HCT116 (cell line): Measurements from ENCODE around the gene MORF4L1. TPM values are rescaled to one million over a fixed set of nuclear protein-coding genes. Genes with fewer than 3 reads are reported as not detected.

Experiments
- ATAC-seq: fragments of 200-7000 bp; cut with Tn5 transposase; 2 replicates; pipeline ENCODE4 v1.9.1; 2020; ENCODE audit warnings: mild to moderate bottlenecking, moderate library complexity
- BruUV-seq: library from RNA; stranded (reverse); fragments of 400-500 nt; replicated peaks from 2 replicates; lab custom pipeline; 2021; lab: Mats Ljungman, UMichigan
- CTCF ChIA-PET: fragments of 300-600 bp; sonication (Branson Sonifier 250); formaldehyde crosslinking; loops from one replicate; lab custom pipeline; 2021; ENCODE audit warnings: antibody characterized with exemption; lab: Charles Lee
- POLR2A ChIA-PET: fragments of 300-600, 350-600 bp; sonication (Branson Sonifier 250); formaldehyde crosslinking; loops from one replicate; lab custom pipeline; 2021; ENCODE audit warnings: antibody characterized with exemption; lab: Charles Lee
- RAD21 ChIA-PET, 2 experiments: fragments of 300-600 bp; sonication (Branson Sonifier 250); formaldehyde crosslinking; loops; one replicate each; lab custom pipeline; 2023; ENCODE audit warnings: low total read pairs in 2 of 2; ENCODE audit not compliant: uncharacterized antibody in 2 of 2, unreplicated experiment in 2 of 2, low non-redundant PET in 1 of 2; lab: Charles Lee
- DNase-seq: peaks from one replicate; pipeline ENCODE4 v3.0.0-alpha.2; 2010; ENCODE audit warnings: low read depth, low spot score
- H2AFZ ChIP-seq: fragments of 200-600 bp; shearing (Covaris generic), sonication (generic); 2 replicates; pipeline ENCODE4 v1.6.1; 2017; ENCODE audit warnings: low read depth, mixed run types, mixed read lengths, antibody characterized with exemption, low read length; ENCODE audit not compliant: poor library complexity, severe bottlenecking
- H3K27ac ChIP-seq: 2 replicates; pipeline ENCODE4 v1.5.1; 2012; ENCODE audit warnings: low read depth, low read length
- H3K27me3 ChIP-seq: fragments of 200-600 bp; sonication (generic); 2 replicates; pipeline ENCODE4 v1.6.1; 2016; ENCODE audit warnings: mixed run types, low read length, mixed read lengths; ENCODE audit not compliant: insufficient read depth
- H3K36me3 ChIP-seq, 2 experiments: fragments of 200-500 bp in 1 of 2; fragments of 200-600 bp in 1 of 2; sonication (Bioruptor generic) in 1 of 2; sonication (generic) in 1 of 2; 2 replicates each; pipeline versions ENCODE4 v1.5.1 to v1.6.1; 2014 to 2016; ENCODE audit warnings: low read length in 2 of 2, inconsistent platforms in 1 of 2, mixed read lengths in 1 of 2, mixed run types in 1 of 2; ENCODE audit not compliant: insufficient read depth in 2 of 2, control insufficient read depth in 1 of 2
- H3K4me1 ChIP-seq, 2 experiments: fragments of 200-600 bp in 1 of 2; sonication (generic) in 1 of 2; 2 replicates each; pipeline versions ENCODE4 v1.5.1 to v1.6.1; 2012 to 2017; ENCODE audit warnings: low read length in 2 of 2, inconsistent platforms in 1 of 2, mild to moderate bottlenecking in 1 of 2, mixed read lengths in 1 of 2, mixed run types in 1 of 2, moderate library complexity in 1 of 2; ENCODE audit not compliant: insufficient read depth in 2 of 2, control insufficient read depth in 1 of 2
- H3K4me2 ChIP-seq: fragments of 200-600 bp; sonication (generic); 2 replicates; pipeline ENCODE4 v1.6.1; 2017; ENCODE audit warnings: mixed run types, low read length, mixed read lengths
- H3K4me3 ChIP-seq, 2 experiments: fragments of 200-600 bp in 1 of 2; sonication (generic) in 1 of 2; replicated peaks in 1 of 2; 2 replicates each; pipeline ENCODE4 v1.5.1; 2011 to 2016; ENCODE audit warnings: low read length in 2 of 2, control low read depth in 1 of 2, low read depth in 1 of 2, mild to moderate bottlenecking in 1 of 2, mixed read lengths in 1 of 2, mixed run types in 1 of 2
- H3K79me2 ChIP-seq: fragments of 200-600 bp; sonication (generic); 2 replicates; pipeline ENCODE4 v1.6.1; 2017; ENCODE audit warnings: mild to moderate bottlenecking, mixed run types, low read length, moderate library complexity, mixed read lengths; ENCODE audit not compliant: insufficient read depth
- H3K9ac ChIP-seq: fragments of 200-600 bp; sonication (generic); 2 replicates; pipeline ENCODE4 v1.6.1; 2016; ENCODE audit warnings: low read length, mixed read lengths
- H3K9me2 ChIP-seq: fragments of 200-600 bp; sonication (generic), shearing (Covaris generic); 2 replicates; pipeline ENCODE4 v1.6.1; 2017; ENCODE audit warnings: mixed run types, mild to moderate bottlenecking, moderate library complexity; ENCODE audit not compliant: insufficient read depth
- H3K9me3 ChIP-seq, 2 experiments: fragments of 200-500 bp in 1 of 2; fragments of 200-600 bp in 1 of 2; sonication (Bioruptor generic) in 1 of 2; sonication (generic) in 1 of 2; 2 replicates each; pipeline ENCODE4 v1.6.1; 2014 to 2017; ENCODE audit warnings: low read length in 2 of 2, mixed read lengths in 2 of 2, inconsistent platforms in 1 of 2, low read depth in 1 of 2, mild to moderate bottlenecking in 1 of 2, mixed run types in 1 of 2, moderate library complexity in 1 of 2; ENCODE audit not compliant: control insufficient read depth in 1 of 2, insufficient read depth in 1 of 2
- H4K20me1 ChIP-seq: fragments of 200-600 bp; sonication (generic), shearing (Covaris generic); 2 replicates; pipeline ENCODE4 v1.6.1; 2017; ENCODE audit warnings: mixed run types, mild to moderate bottlenecking, moderate library complexity; ENCODE audit not compliant: insufficient read depth
- ATF3 ChIP-seq: IDR thresholded peaks from 2 replicates; pipeline ENCODE4 v1.6.1; 2012
- CBX3 ChIP-seq: IDR thresholded peaks from 2 replicates; pipeline ENCODE4 v1.6.1; 2012; ENCODE audit warnings: low read depth
- CTCF ChIP-seq, 3 experiments: fragments of 200-600 bp in 1 of 3; sonication (generic) in 1 of 3; IDR thresholded peaks in 2 of 3; conservative IDR thresholded peaks in 1 of 3; 2 replicates each; pipeline ENCODE4 v1.5.1; 2012 to 2017; ENCODE audit warnings: low read depth in 2 of 3, low read length in 2 of 3, antibody characterized with exemption in 1 of 3, borderline replicate concordance in 1 of 3, control low read depth in 1 of 3, mild to moderate bottlenecking in 1 of 3, mixed read lengths in 1 of 3, mixed run types in 1 of 3, moderate library complexity in 1 of 3; ENCODE audit not compliant: insufficient read depth in 1 of 3
- EGR1 ChIP-seq: IDR thresholded peaks from 2 replicates; pipeline ENCODE4 v1.6.1; 2012; ENCODE audit warnings: low read depth
- EZH2phosphoT487 ChIP-seq: fragments of 200-600 bp; IDR thresholded peaks from 2 replicates; pipeline ENCODE4 v1.6.1; 2018; ENCODE audit warnings: antibody characterized with exemption, borderline replicate concordance
- FOSL1 ChIP-seq: IDR thresholded peaks from 2 replicates; pipeline ENCODE4 v1.6.1; 2012; ENCODE audit warnings: low read depth
- JUND ChIP-seq: IDR thresholded peaks from 2 replicates; pipeline ENCODE4 v1.6.1; 2012
- MAX ChIP-seq: IDR thresholded peaks from 2 replicates; pipeline ENCODE4 v1.6.1; 2012
- RAD21 ChIP-seq: IDR thresholded peaks from 2 replicates; pipeline ENCODE4 v1.6.1; 2012; ENCODE audit warnings: low read depth, mild to moderate bottlenecking
- REST ChIP-seq: IDR thresholded peaks from 2 replicates; pipeline ENCODE4 v1.6.1; 2012; ENCODE audit warnings: low read depth
- SIN3A ChIP-seq: IDR thresholded peaks from 2 replicates; pipeline ENCODE4 v1.6.1; 2012; ENCODE audit warnings: low read depth
- SP1 ChIP-seq: IDR thresholded peaks from 2 replicates; pipeline ENCODE4 v1.6.1; 2012; ENCODE audit warnings: low read depth
- SRF ChIP-seq: IDR thresholded peaks from 2 replicates; pipeline ENCODE4 v1.6.1; 2012; ENCODE audit warnings: low read depth
- YY1 ChIP-seq: IDR thresholded peaks from 2 replicates; pipeline ENCODE4 v1.6.1; 2011; ENCODE audit warnings: low read length, low read depth, moderate library complexity, mild to moderate bottlenecking; ENCODE audit not compliant: insufficient replicate concordance; ENCODE audit errors: extremely low read depth
- ZFX ChIP-seq: fragments of 450-650 bp; IDR thresholded peaks from 2 replicates; pipeline ENCODE4 v1.6.1; 2017
- intact Hi-C: fragments of 100-400 bp; cut with micrococcal nuclease; formaldehyde crosslinking; loops from 2 replicates; pipeline ENCODE4 v1.10.0; 2022
- total RNA-seq: library from RNA; stranded (reverse); gene quantifications from one replicate; pipeline ENCODE4 v1.2.1, GENCODE V29; 2021; ENCODE audit not compliant: unreplicated experiment

Gene MORF4L1
- total RNA-seq, 1 experiment from 2014 or later: 273 TPM

GRCh38 chr15:78850352-78850751, 22.3 kb upstream of the MORF4L1 start (continued):
- no peak for TF ChIP-seq REST
- TF ChIP-seq SIN3A: no peak
- TF ChIP-seq EZH2phosphoT487: no peak
- no peak for TF ChIP-seq ATF3
- TF ChIP-seq ZFX: no peak
- no peak for TF ChIP-seq YY1
- TF ChIP-seq CBX3: no peak
- TF ChIP-seq RAD21: no peak
- no peak for TF ChIP-seq SRF

- no peaks in the 10 kb centered on the region for H3K9me3 ChIP-seq
- no peak overlapping the region for H3K4me2 ChIP-seq
- BruUV-seq: no TSS peak
- ATAC-seq (no peak), DNase-seq (no peak)
- ChIA-PET POLR2A (no interaction called here), CTCF (no interaction called here), RAD21 (no interaction called here)
- no peaks in the 10 kb centered on the region for H3K27me3 ChIP-seq
- H3K4me3 ChIP-seq: no peak overlapping the region
- no peaks in the 10 kb centered on the region for H3K9me2 ChIP-seq
- no peak overlapping the region for H3K27ac ChIP-seq
- no peak overlapping the region for H3K9ac ChIP-seq
- no peaks in the 10 kb centered on the region for H4K20me1 ChIP-seq
- no peaks in the 10 kb centered on the region for H3K36me3 ChIP-seq
- intact Hi-C loops: no loop called here
- 0 out of 4 replicates have a peak, but pooled peaks cover 0 to 3% of the 10 kb centered on the region in 2 experiments for H3K4me1 ChIP-seq
- H2AFZ ChIP-seq: no peak overlapping the region
- no peaks in the 10 kb centered on the region for H3K79me2 ChIP-seq
- TF ChIP-seq CTCF (IDR thresholded peaks at IDR 0.05 in 2 of 3, conservative IDR thresholded peaks at IDR 0.05 in 1 of 3; ENCODE audit: borderline replicate concordance in 1 of 3, insufficient read depth in 1 of 3, low read depth in 2 of 3, low read length in 2 of 3) (no peak), MAX (no peak), SP1 (no peak), RAD21 (no peak), FOSL1 (no peak), REST (no peak), JUND (no peak), EGR1 (no peak), EZH2phosphoT487 (no peak)
Observed at GRCh38 chr15:78850941-78851755, 21.5 kb upstream of the MORF4L1 start.
